Testis (tissue), 2 donors: ENCODE measurements around the gene PHF3.

ENCODE experiments used
- POLR2A ChIP-seq: fragments of 450-650 bp; IDR thresholded peaks from one replicate; pipeline ENCODE4 v1.6.1; 2017; ENCODE audit warnings: antibody characterized with exemption, mild to moderate bottlenecking, moderate library complexity
- TF ChIP-seq, protein P1 (sequence below), 3 experiments: fragments of 450-650 bp in 2 of 3; fragments of 200-600 bp in 1 of 3; sonication (generic) in 1 of 3; IDR thresholded peaks; one replicate each; pipeline ENCODE4 v1.5.1; 2016 to 2019; ENCODE audit warnings: antibody characterized with exemption in 3 of 3, mild to moderate bottlenecking in 2 of 3, moderate library complexity in 1 of 3

DNA sequence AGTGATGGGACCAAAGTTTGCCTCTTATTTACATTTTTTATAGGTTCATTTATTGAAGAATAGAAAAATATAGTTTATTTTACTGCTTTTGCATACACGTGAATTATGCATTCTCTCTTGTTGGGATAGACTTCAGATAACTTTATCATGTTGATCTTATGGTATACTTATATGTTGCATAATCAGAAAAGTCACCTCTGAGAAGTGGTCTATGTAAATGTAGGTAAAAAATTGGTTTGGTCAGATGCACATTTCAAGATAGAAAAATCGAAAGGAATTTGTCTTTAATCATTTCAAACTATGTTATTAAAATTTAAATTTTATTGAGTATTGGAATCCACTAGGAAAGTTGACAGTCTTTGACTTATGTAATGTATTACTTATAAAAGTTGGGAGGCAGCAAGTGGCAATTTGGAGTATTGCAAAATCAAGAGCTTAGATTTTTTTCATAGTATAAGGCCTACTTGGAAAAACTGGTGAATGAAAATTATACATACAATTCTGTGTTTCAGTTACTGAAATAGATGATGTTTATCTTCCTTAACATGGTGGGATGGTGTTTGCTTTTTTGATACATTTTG lies 2.4 kb downstream of the PHF3 start:
- TF ChIP-seq, protein P1, sequence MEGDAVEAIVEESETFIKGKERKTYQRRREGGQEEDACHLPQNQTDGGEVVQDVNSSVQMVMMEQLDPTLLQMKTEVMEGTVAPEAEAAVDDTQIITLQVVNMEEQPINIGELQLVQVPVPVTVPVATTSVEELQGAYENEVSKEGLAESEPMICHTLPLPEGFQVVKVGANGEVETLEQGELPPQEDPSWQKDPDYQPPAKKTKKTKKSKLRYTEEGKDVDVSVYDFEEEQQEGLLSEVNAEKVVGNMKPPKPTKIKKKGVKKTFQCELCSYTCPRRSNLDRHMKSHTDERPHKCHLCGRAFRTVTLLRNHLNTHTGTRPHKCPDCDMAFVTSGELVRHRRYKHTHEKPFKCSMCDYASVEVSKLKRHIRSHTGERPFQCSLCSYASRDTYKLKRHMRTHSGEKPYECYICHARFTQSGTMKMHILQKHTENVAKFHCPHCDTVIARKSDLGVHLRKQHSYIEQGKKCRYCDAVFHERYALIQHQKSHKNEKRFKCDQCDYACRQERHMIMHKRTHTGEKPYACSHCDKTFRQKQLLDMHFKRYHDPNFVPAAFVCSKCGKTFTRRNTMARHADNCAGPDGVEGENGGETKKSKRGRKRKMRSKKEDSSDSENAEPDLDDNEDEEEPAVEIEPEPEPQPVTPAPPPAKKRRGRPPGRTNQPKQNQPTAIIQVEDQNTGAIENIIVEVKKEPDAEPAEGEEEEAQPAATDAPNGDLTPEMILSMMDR (IDR thresholded peaks at IDR 0.05): no peak
- TF ChIP-seq POLR2A: no peak
